NCI-H146 (cell line): ENCODE data around the gene CACNA1H.
"Not testable (repeated sequence)": the region's sequence is repeated elsewhere in the genome, so short reads cannot be mapped to it uniquely, and the experiment has no call there.

ENCODE experiments used
- DNase-seq: peaks from one replicate; lab custom pipeline; 2025; lab: John Stamatoyannopoulos, UW

CACNA1H gene

DNA sequence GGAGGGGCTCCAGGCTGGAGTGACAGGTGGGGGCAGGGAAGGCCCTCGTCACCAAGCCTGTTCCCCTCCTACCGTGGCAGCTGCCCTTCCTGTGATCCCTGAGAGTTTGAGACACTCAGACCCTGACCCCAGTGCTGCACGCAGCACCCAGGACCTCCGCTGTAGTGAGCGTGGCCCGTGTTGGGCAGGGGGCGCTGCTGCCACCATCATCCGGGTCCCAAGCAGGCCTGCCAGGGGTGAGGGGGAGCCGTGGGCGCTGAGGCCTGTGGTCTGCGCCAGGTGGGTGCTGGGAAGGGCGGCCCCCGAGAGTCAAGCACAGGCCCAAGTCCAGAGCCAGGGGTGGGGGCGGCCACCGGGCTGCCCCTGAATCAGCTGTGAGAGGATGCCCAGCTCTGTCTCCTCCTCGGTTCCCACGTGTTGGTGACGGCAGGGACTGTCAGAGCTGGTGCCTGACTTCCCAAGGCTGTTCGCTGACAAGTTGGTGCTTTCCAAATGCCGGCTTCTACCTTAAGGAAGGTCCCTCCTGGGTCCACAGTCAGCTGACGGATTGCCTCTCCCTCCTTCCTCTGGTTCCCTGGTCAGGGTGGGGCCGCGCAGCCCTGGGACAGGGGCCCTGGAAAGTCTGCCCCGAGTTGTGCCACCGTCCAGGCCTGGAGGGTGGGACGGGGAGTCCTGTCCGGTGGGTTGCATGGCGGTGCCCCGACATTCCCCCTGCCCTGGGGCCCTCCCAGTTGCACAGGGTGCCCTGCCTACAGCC lies 41.1 kb downstream of the CACNA1H start:
- DNase-seq = no peak

GRCh38 chr16:1194665-1195392 lies 41.9 kb downstream of the CACNA1H start:
- no peak for DNase-seq

DNA sequence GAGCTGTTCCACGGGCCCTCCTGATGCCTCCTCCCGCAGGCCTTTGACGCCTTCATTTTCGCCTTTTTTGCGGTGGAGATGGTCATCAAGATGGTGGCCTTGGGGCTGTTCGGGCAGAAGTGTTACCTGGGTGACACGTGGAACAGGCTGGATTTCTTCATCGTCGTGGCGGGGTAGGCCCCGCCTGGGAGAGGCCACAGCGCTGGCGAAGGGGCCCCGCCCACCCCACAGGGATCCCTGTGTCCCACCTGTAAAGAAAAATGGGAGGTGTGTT lies 42.4 kb downstream of the CACNA1H start:
- DNase-seq = no peak

DNA sequence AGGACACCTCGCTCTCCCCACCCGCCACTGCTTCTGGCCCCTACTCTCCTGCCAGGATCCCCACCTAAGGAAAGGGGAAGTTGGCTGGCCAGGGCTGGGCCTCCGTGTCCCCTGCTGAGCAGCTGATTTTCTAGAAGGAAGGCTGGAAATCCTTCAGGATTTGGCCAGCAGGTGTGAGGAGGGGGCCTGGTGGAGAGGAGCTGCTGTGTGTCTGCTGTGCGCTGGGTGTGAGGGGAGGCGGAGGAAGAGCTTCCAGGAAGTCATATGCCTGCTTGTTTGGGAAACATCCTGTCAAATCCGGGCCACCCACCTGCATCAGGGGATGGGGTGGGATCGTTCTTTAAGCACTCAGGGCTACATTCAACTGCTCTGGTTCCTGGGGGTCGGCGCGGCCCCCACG lies 43.6 kb downstream of the CACNA1H start:
- no peak for DNase-seq

GRCh38 chr16:1197237-1197866 lies 44.4 kb downstream of the CACNA1H start:
- peak; percentile 85 for DNase-seq

GRCh38 chr16:1198194-1198593 lies 45.3 kb downstream of the CACNA1H start:
- no peak for DNase-seq

GRCh38 chr16:1198671-1199346 lies 45.9 kb downstream of the CACNA1H start:
- DNase-seq = not testable (repeated sequence)

- no peak for DNase-seq
These were observed 46.6 kb downstream of the CACNA1H start for GRCh38 chr16:1199347-1200013.

- DNase-seq = no peak
These were observed 47.2 kb downstream of the CACNA1H start for GRCh38 chr16:1200014-1200627.

GRCh38 chr16:1201444-1201843 lies 48.5 kb downstream of the CACNA1H start:
- DNase-seq = no peak

- no peak for DNase-seq
These were observed 49.4 kb downstream of the CACNA1H start for GRCh38 chr16:1202274-1202673.

DNA sequence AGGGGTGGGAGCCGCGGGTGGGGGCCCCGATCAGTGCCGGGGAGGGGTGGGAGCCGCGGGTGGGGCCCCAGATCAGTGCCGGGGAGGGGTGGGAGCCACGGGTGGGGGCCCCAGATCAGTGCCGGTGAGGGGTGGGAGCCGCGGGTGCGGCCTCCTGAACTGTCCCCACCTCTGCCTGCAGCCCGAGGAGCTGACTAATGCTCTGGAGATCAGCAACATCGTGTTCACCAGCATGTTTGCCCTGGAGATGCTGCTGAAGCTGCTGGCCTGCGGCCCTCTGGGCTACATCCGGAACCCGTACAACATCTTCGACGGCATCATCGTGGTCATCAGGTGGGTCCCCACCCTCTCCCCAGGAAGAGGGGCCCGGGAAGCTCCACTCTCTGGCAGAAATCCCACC lies 52.0 kb downstream of the CACNA1H start:
- no peak for DNase-seq

- DNase-seq = no peak
These were observed 53.4 kb downstream of the CACNA1H start for GRCh38 chr16:1206326-1206725.

DNA sequence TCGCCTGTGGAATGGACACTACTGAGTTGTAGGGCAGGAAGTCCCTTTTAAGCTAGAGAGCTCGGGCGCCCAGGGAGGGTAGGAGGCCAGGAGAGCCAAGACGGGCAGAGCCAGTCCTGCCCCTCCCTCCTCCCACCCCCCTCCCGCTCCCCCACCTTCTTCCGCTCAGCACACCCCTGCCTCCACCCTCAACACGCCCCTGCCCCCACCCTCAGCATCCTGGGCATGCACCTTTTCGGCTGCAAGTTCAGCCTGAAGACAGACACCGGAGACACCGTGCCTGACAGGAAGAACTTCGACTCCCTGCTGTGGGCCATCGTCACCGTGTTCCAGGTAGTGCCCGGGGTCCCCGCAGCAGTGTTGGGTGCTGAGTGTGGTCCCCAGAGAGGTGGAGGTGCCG lies 53.9 kb downstream of the CACNA1H start:
- no peak for DNase-seq

GRCh38 chr16:1208239-1208830 lies 55.4 kb downstream of the CACNA1H start:
- DNase-seq = no peak

DNA sequence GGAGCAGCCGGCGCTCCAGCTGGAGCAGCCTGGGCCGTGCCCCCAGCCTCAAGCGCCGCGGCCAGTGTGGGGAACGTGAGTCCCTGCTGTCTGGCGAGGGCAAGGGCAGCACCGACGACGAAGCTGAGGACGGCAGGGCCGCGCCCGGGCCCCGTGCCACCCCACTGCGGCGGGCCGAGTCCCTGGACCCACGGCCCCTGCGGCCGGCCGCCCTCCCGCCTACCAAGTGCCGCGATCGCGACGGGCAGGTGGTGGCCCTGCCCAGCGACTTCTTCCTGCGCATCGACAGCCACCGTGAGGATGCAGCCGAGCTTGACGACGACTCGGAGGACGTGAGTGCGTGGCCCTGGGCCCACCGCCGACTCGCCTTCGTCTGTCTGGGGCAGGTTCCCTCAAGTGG lies 56.2 kb downstream of the CACNA1H start:
- no peak for DNase-seq

GRCh38 chr16:1210461-1210860 lies 57.6 kb downstream of the CACNA1H start:
- DNase-seq = no peak

DNA sequence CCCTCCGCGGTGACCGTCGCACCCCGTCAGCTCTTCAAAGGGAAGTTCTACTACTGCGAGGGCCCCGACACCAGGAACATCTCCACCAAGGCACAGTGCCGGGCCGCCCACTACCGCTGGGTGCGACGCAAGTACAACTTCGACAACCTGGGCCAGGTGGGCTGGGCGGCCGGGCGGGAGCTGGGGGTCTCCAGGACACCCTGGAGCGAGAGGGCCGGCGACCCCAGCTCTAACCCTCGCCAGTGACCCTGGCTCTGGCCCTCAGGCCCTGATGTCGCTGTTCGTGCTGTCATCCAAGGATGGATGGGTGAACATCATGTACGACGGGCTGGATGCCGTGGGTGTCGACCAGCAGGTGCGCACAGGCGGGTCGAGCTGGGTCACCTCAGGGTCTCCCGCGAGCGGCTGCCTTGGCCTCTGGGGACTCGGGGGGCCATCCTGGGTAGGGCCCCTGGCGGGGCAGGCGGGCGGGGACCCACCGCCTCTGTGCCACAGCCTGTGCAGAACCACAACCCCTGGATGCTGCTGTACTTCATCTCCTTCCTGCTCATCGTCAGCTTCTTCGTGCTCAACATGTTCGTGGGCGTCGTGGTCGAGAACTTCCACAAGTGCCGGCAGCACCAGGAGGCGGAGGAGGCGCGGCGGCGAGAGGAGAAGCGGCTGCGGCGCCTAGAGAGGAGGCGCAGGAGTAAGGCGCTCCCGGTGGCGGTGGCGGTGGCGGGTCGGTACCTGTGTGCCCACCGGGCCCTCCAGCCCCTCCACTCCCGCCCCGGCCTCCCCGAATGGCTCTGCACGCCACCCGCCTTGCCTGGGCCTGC lies 58.8 kb downstream of the CACNA1H start:
- DNase-seq = no peak

GRCh38 chr16:1212616-1213194 lies 59.8 kb downstream of the CACNA1H start:
- DNase-seq = no peak

DNA sequence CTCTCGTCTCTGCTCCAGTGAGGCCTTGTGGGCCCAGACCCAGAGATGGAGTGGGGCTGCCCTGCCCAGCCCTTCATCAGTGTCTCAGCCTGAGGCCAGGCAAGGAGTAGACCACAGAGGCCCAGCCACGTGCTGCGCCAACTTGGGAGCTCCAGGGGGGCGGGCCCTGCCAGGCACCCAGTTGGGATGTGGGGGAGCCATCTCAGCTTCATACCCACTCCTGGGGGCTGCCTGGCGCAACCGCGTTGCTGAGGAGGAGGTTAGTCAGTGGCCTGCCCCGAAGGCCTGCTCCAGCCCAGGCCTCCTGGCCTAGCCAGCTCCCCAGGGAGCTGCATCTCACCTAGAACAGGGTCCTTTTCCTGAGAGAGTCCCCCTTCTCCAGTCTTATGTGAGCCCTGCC lies 60.3 kb downstream of the CACNA1H start:
- no peak for DNase-seq
